CD4-positive, alpha-beta memory T cell (primary cell): ENCODE data around the gene CIDEA. TPM values are rescaled to one million over a fixed set of nuclear protein-coding genes. Genes with fewer than 3 reads are reported as not detected.

Experiments used
- CTCF ChIA-PET: fragments of 350-600 bp; sonication (Branson Sonifier 250); formaldehyde crosslinking; loops from one replicate; lab custom pipeline; 2021; ENCODE audit warnings: inconsistent platforms; ENCODE audit not compliant: partially characterized antibody; lab: Charles Lee
- POLR2A ChIA-PET: fragments of 350-600 bp; sonication (Branson Sonifier 250); formaldehyde crosslinking; loops from one replicate; lab custom pipeline; 2021; ENCODE audit not compliant: partially characterized antibody; lab: Charles Lee
- DNase-seq, 5 donors: peaks; one replicate each; pipeline versions ENCODE4 v3.0.0 to v3.0.0-alpha.2; 2020 to 2022; ENCODE audit warnings: mixed read lengths in 1 of 5
- H3K27ac ChIP-seq: one replicate; pipeline ENCODE4 v1.7.0; 2013; ENCODE audit warnings: low read depth, low read length
- H3K27me3 ChIP-seq: 2 replicates; pipeline ENCODE4 v1.7.0; 2013; ENCODE audit warnings: mild to moderate bottlenecking, low read length, moderate library complexity; ENCODE audit not compliant: insufficient read depth
- H3K36me3 ChIP-seq: 2 replicates; pipeline ENCODE4 v1.7.0; 2013; ENCODE audit warnings: mild to moderate bottlenecking, low read length, moderate library complexity; ENCODE audit not compliant: insufficient read depth
- H3K4me1 ChIP-seq: 2 replicates; pipeline ENCODE4 v1.7.0; 2013; ENCODE audit warnings: mild to moderate bottlenecking, low read length, moderate library complexity; ENCODE audit not compliant: insufficient read depth
- H3K4me3 ChIP-seq, 2 donors: one replicate each; pipeline ENCODE4 v1.7.0; 2013; ENCODE audit warnings: low read length in 2 of 2, mild to moderate bottlenecking in 1 of 2
- H3K9me3 ChIP-seq, 2 donors: one replicate each; pipeline ENCODE4 v1.7.0; 2013; ENCODE audit warnings: low read length in 2 of 2, control low read depth in 1 of 2; ENCODE audit not compliant: control insufficient read depth in 1 of 2
- H3K27ac Mint-ChIP-seq, 7 donors: one replicate each; pipeline ENCODE4 v1.8.0; 2020 to 2021; ENCODE audit warnings: mixed read lengths in 7 of 7, mild to moderate bottlenecking in 6 of 7, inconsistent platforms in 3 of 7, moderate library complexity in 3 of 7
- H3K27me3 Mint-ChIP-seq, 2 donors: one replicate each; pipeline ENCODE4 v1.8.0; 2020 to 2021; ENCODE audit warnings: mixed read lengths in 2 of 2
- H3K36me3 Mint-ChIP-seq, 2 donors: one replicate each; pipeline ENCODE4 v1.8.0; 2020 to 2021; ENCODE audit warnings: mixed read lengths in 2 of 2, inconsistent platforms in 1 of 2, mild to moderate bottlenecking in 1 of 2
- H3K4me1 Mint-ChIP-seq, 4 donors: one replicate each; pipeline ENCODE4 v1.8.0; 2020 to 2021; ENCODE audit warnings: mixed read lengths in 4 of 4, mild to moderate bottlenecking in 1 of 4
- H3K4me3 Mint-ChIP-seq, 8 donors: one replicate each; pipeline ENCODE4 v1.8.0; 2020 to 2021; ENCODE audit warnings: mixed read lengths in 8 of 8, mild to moderate bottlenecking in 7 of 8, moderate library complexity in 6 of 8, inconsistent platforms in 3 of 8
- H3K9me3 Mint-ChIP-seq, 8 donors: one replicate each; pipeline ENCODE4 v1.8.0; 2020 to 2021; ENCODE audit warnings: mixed read lengths in 8 of 8, mild to moderate bottlenecking in 5 of 8, inconsistent platforms in 3 of 8, moderate library complexity in 1 of 8
- intact Hi-C: fragments of 100-400 bp; cut with micrococcal nuclease; formaldehyde crosslinking; loops from one replicate; pipeline ENCODE4 v1.15.1; 2023
- polyA plus RNA-seq, 2 donors: library from polyadenylated mRNA; unstranded; fragments of 300-500 nt; fragmentation: Illumina TruSeq; gene quantifications; one replicate each; pipeline ENCODE4 v1.2.3, GENCODE V29; 2021
- total RNA-seq, 2 experiments: library from RNA; stranded (reverse); gene quantifications; one replicate each; pipeline ENCODE4 v1.2.3, GENCODE V29; 2021

The CIDEA gene
- total and polyA plus RNA-seq, 4 experiments from 2014 or later: not detected

GRCh38 chr18:12278215-12278671 is 24.1 kb downstream of the CIDEA start:
- no peak overlapping the region for H3K4me3 ChIP-seq
- H3K4me1 ChIP-seq: no peaks in the 10 kb centered on the region
- no peak overlapping the region for H3K27ac ChIP-seq
- H3K27me3 Mint-ChIP-seq: peaks cover 0 to 14% of the 10 kb centered on the region in 2 donors
- no peak for DNase-seq
- peaks cover 0 to 7% (median 0%) of the 10 kb centered on the region in 4 donors for H3K4me1 Mint-ChIP-seq
- intact Hi-C loops: no loop called here
- ChIA-PET CTCF (no interaction called here), POLR2A (no interaction called here)
- H3K9me3 ChIP-seq: no peaks in the 10 kb centered on the region
- H3K27ac Mint-ChIP-seq: no peak overlapping the region
- H3K9me3 Mint-ChIP-seq: no peaks in the 10 kb centered on the region
- no peaks in the 10 kb centered on the region for H3K36me3 Mint-ChIP-seq
- no peaks in the 10 kb centered on the region for H3K36me3 ChIP-seq
- no peaks in the 10 kb centered on the region for H3K27me3 ChIP-seq
- H3K4me3 Mint-ChIP-seq: no peak overlapping the region

- no peak overlapping the region for H3K27ac ChIP-seq
- ChIA-PET POLR2A (no interaction called here), CTCF (interaction anchor here (1.2 to 2.4 kb wide), 2 partner anchors 7 to 11 kb away, joined by 3 to 8 read pairs; no protein-coding TSS in a partner anchor)
- no peak overlapping the region for H3K4me3 Mint-ChIP-seq
- H3K9me3 Mint-ChIP-seq: no peaks in the 10 kb centered on the region
- peaks cover 0 to 7% (median 0%) of the 10 kb centered on the region in 4 donors for H3K4me1 Mint-ChIP-seq
- no peaks in the 10 kb centered on the region for H3K27me3 ChIP-seq
- no peaks in the 10 kb centered on the region for H3K4me1 ChIP-seq
- H3K27ac Mint-ChIP-seq: no peak overlapping the region
- intact Hi-C loops: no loop called here
- H3K36me3 Mint-ChIP-seq: no peaks in the 10 kb centered on the region
- H3K36me3 ChIP-seq: no peaks in the 10 kb centered on the region
- no peaks in the 10 kb centered on the region for H3K9me3 ChIP-seq
- H3K4me3 ChIP-seq: no peak overlapping the region
- peaks cover under 1 to 16% of the 10 kb centered on the region in 2 donors for H3K27me3 Mint-ChIP-seq
- no peak for DNase-seq
Measured at GRCh38 chr18:12278741-12279682, 24.9 kb downstream of the CIDEA start.

- H3K27me3 ChIP-seq: no peaks in the 10 kb centered on the region
- H3K9me3 ChIP-seq: no peaks in the 10 kb centered on the region
- DNase-seq: no peak
- H3K27ac ChIP-seq: no peak overlapping the region
- no peaks in the 10 kb centered on the region for H3K4me1 ChIP-seq
- Mint-ChIP-seq H3K4me1 (peaks cover 0 to 7% (median 0%) of the 10 kb centered on the region in 4 donors), H3K27ac (no peak overlapping the region), H3K36me3 (no peaks in the 10 kb centered on the region), H3K4me3 (no peak overlapping the region), H3K27me3 (peaks cover 5 to 19% of the 10 kb centered on the region in 2 donors), H3K9me3 (no peaks in the 10 kb centered on the region)
- H3K4me3 ChIP-seq: no peak overlapping the region
- intact Hi-C loops: no loop called here
- ChIA-PET POLR2A (no interaction called here), CTCF (interaction anchor here (1.2 to 2.4 kb wide), 2 partner anchors 8 to 12 kb away, joined by 3 to 8 read pairs; no protein-coding TSS in a partner anchor)
- H3K36me3 ChIP-seq: no peaks in the 10 kb centered on the region
Measured at GRCh38 chr18:12279781-12280531, 25.8 kb downstream of the CIDEA start.

GRCh38 chr18:12281861-12282260 is 27.7 kb downstream of the CIDEA start:
- peaks cover 7 to 16% of the 10 kb centered on the region in 2 donors for H3K27me3 Mint-ChIP-seq

GRCh38 chr18:12282442-12283039 is 28.4 kb downstream of the CIDEA start:
- H3K4me1 ChIP-seq: no peaks in the 10 kb centered on the region
- Mint-ChIP-seq H3K27me3 (peaks cover 7 to 14% of the 10 kb centered on the region in 2 donors), H3K4me1 (peaks cover 0 to 3% (median 0%) of the 10 kb centered on the region in 4 donors), H3K4me3 (no peak overlapping the region), H3K27ac (no peak overlapping the region), H3K36me3 (no peaks in the 10 kb centered on the region), H3K9me3 (no peaks in the 10 kb centered on the region)
- no peak overlapping the region for H3K27ac ChIP-seq
- DNase-seq: no peak
- H3K4me3 ChIP-seq: no peak overlapping the region
- H3K27me3 ChIP-seq: no peaks in the 10 kb centered on the region
- POLR2A ChIA-PET: no interaction called here
- H3K36me3 ChIP-seq: no peaks in the 10 kb centered on the region
- H3K9me3 ChIP-seq: no peaks in the 10 kb centered on the region
- intact Hi-C loops: no loop called here
- CTCF ChIA-PET: interaction anchor here (0.6 to 1.4 kb wide), 2 partner anchors 11 to 582 kb away, joined by 3 read pairs; no protein-coding TSS in a partner anchor

More at GRCh38 chr18:12281861-12282260, 27.7 kb downstream of the CIDEA start:
- Histone ChIP-seq H3K36me3 (no peaks in the 10 kb centered on the region), H3K4me1 (no peaks in the 10 kb centered on the region), H3K27ac (no peak overlapping the region), H3K27me3 (no peaks in the 10 kb centered on the region), H3K9me3 (no peaks in the 10 kb centered on the region), H3K4me3 (no peak overlapping the region)
- Mint-ChIP-seq H3K4me3 (no peak overlapping the region), H3K36me3 (no peaks in the 10 kb centered on the region), H3K4me1 (peaks cover 0 to 7% (median 0%) of the 10 kb centered on the region in 4 donors), H3K27ac (no peak overlapping the region), H3K9me3 (no peaks in the 10 kb centered on the region)
- intact Hi-C loops: no loop called here
- DNase-seq: no peak
- ChIA-PET CTCF (interaction anchor here (2.4 kb wide), 1 partner anchor 10 kb away, joined by 8 read pairs; no protein-coding TSS in a partner anchor), POLR2A (no interaction called here)

GRCh38 chr18:12283256-12283655 is 29.1 kb downstream of the CIDEA start:
- Histone ChIP-seq H3K9me3 (no peaks in the 10 kb centered on the region), H3K4me3 (no peak overlapping the region), H3K4me1 (no peaks in the 10 kb centered on the region), H3K27ac (no peak overlapping the region), H3K27me3 (peaks cover 4% of the 10 kb centered on the region), H3K36me3 (no peaks in the 10 kb centered on the region)
- H3K4me3 Mint-ChIP-seq: no peak overlapping the region
- H3K4me1 Mint-ChIP-seq: peaks cover 0 to 8% (median 0%) of the 10 kb centered on the region in 4 donors
- no peak overlapping the region for H3K27ac Mint-ChIP-seq
- no peak for DNase-seq
- ChIA-PET CTCF (interaction anchor here (0.6 to 1.4 kb wide), 2 partner anchors 11 to 581 kb away, joined by 3 read pairs; no protein-coding TSS in a partner anchor), POLR2A (no interaction called here)
- no peaks in the 10 kb centered on the region for H3K9me3 Mint-ChIP-seq
- no peaks in the 10 kb centered on the region for H3K36me3 Mint-ChIP-seq
- H3K27me3 Mint-ChIP-seq: peaks cover 11 to 17% of the 10 kb centered on the region in 2 donors
- intact Hi-C loops: no loop called here
